Panc1 (cell line): ENCODE results near the gene SULT6B1. TPM values are rescaled to one million over a fixed set of nuclear protein-coding genes. Genes with fewer than 3 reads are reported as not detected.

Experiments
- ATAC-seq: fragments of 200-7000 bp; cut with Tn5 transposase; 2 replicates; pipeline ENCODE4 v1.9.1; 2020; ENCODE audit warnings: mild to moderate bottlenecking, moderate library complexity
- BruUV-seq: library from RNA; stranded (reverse); fragments of 400-500 nt; replicated peaks from 2 replicates; lab custom pipeline; 2021; lab: Mats Ljungman, UMichigan
- CTCF ChIA-PET: fragments of 300-600 bp; sonication (Branson Sonifier 250); formaldehyde crosslinking; loops from one replicate; lab custom pipeline; 2022; ENCODE audit warnings: antibody characterized with exemption; lab: Charles Lee
- POLR2A ChIA-PET: fragments of 300-600 bp; sonication (Branson Sonifier 250); formaldehyde crosslinking; loops from one replicate; lab custom pipeline; 2022; ENCODE audit warnings: antibody characterized with exemption; lab: Charles Lee
- DNase-seq: peaks from one replicate; pipeline ENCODE4 v3.0.0-alpha.2; 2010; ENCODE audit warnings: low read depth, low spot score
- H3K27ac ChIP-seq: 2 replicates; pipeline ENCODE4 v1.5.1; 2011; ENCODE audit warnings: mild to moderate bottlenecking, low read length, inconsistent platforms
- H3K27me3 ChIP-seq: fragments of 200-500 bp; sonication (Bioruptor generic); 2 replicates; pipeline ENCODE4 v1.6.0; 2014; ENCODE audit warnings: low read length, inconsistent platforms; ENCODE audit not compliant: control insufficient read depth, insufficient read depth
- H3K36me3 ChIP-seq: fragments of 200-500 bp; sonication (Bioruptor generic); 2 replicates; pipeline ENCODE4 v1.5.1; 2014; ENCODE audit warnings: inconsistent platforms, mild to moderate bottlenecking, low read length, moderate library complexity; ENCODE audit not compliant: control insufficient read depth, insufficient read depth
- H3K4me1 ChIP-seq: 2 replicates; pipeline ENCODE4 v1.5.1; 2011; ENCODE audit warnings: inconsistent platforms, mild to moderate bottlenecking, low read length, moderate library complexity; ENCODE audit not compliant: control insufficient read depth, insufficient read depth
- H3K4me3 ChIP-seq, 2 experiments: 2 replicates each; pipeline ENCODE4 v1.5.1; 2011 to 2012; ENCODE audit warnings: low read depth in 2 of 2, low read length in 2 of 2, mild to moderate bottlenecking in 2 of 2, inconsistent platforms in 1 of 2, moderate library complexity in 1 of 2
- H3K9me3 ChIP-seq: fragments of 200-500 bp; sonication (Bioruptor generic); 2 replicates; pipeline ENCODE4 v1.5.1; 2014; ENCODE audit warnings: low read depth, mild to moderate bottlenecking, inconsistent platforms, low read length, moderate library complexity; ENCODE audit not compliant: control insufficient read depth, insufficient read depth
- CTCF ChIP-seq: fragments of 450-650 bp; IDR thresholded peaks from 2 replicates; pipeline ENCODE4 v1.5.1; 2017; ENCODE audit warnings: mild to moderate bottlenecking
- POLR2AphosphoS5 ChIP-seq: IDR thresholded peaks from 2 replicates; pipeline ENCODE4 v1.6.1; 2012; ENCODE audit warnings: mild to moderate bottlenecking, low read depth, low read length, moderate library complexity
- REST ChIP-seq, 2 experiments: IDR thresholded peaks; 2 replicates each; pipeline ENCODE4 v1.6.1; 2011 to 2012; ENCODE audit warnings: low read depth in 2 of 2, control low read depth in 1 of 2, low read length in 1 of 2, mild to moderate bottlenecking in 1 of 2, moderate library complexity in 1 of 2; ENCODE audit not compliant: insufficient read depth in 1 of 2
- SIN3A ChIP-seq: IDR thresholded peaks from 2 replicates; pipeline ENCODE4 v1.6.1; 2012; ENCODE audit warnings: low read depth, mild to moderate bottlenecking, low read length, moderate library complexity, borderline replicate concordance; ENCODE audit not compliant: insufficient read depth
- TCF7L2 ChIP-seq: IDR thresholded peaks from 2 replicates; pipeline ENCODE4 v1.6.1; 2011; ENCODE audit warnings: mild to moderate bottlenecking, low read depth, low read length, inconsistent platforms
- in situ Hi-C: cut with HindIII; loops from 2 replicates; pipeline ENCODE4 v1.10.0; 2016; ENCODE audit warnings: low sequenced_read_pairs, low pct_unique_long_range_greater_than_20kb
- intact Hi-C: fragments of 100-400 bp; cut with micrococcal nuclease; formaldehyde crosslinking; loops from one replicate; pipeline ENCODE4 v1.10.0; 2022; ENCODE audit not compliant: unreplicated experiment
- total RNA-seq: library from RNA; stranded (reverse); gene quantifications from one replicate; pipeline ENCODE4 v1.2.1, GENCODE V29; 2021; ENCODE audit not compliant: unreplicated experiment

Gene SULT6B1
- total RNA-seq, 1 experiment from 2014 or later, result not detected

GRCh38 chr2:37192551-37192950 is 4.1 kb upstream of the SULT6B1 start:
- ChIA-PET POLR2A (no interaction called here), CTCF (no interaction called here)
- Histone ChIP-seq H3K9me3 (no peaks in the 10 kb centered on the region), H3K27me3 (no peaks in the 10 kb centered on the region), H3K4me1 (0 out of 2 replicates have a peak, but pooled peaks cover 4% of the 10 kb centered on the region), H3K27ac (no peak overlapping the region), H3K36me3 (no peaks in the 10 kb centered on the region; the same call in 1 of the 2 replicates), H3K4me3 (no peak overlapping the region)
- DNase-seq (no peak), ATAC-seq (no peak)
- intact Hi-C loops (no loop called here), in situ Hi-C loops (no loop called here)
- TF ChIP-seq REST (IDR thresholded peaks at IDR 0.05; ENCODE audit: insufficient read depth in 1 of 2, low read depth in 2 of 2, low read length in 1 of 2) (no peak), SIN3A (no peak), POLR2AphosphoS5 (no peak), CTCF (no peak), TCF7L2 (no peak)
- no TSS peak for BruUV-seq

- in situ Hi-C loops (no loop called here), intact Hi-C loops (no loop called here)
- ATAC-seq (no peak), DNase-seq (no peak)
- Histone ChIP-seq H3K4me1 (0 out of 2 replicates have a peak, but pooled peaks cover 4% of the 10 kb centered on the region), H3K36me3 (no peaks in the 10 kb centered on the region; the same call in 1 of the 2 replicates), H3K27ac (no peak overlapping the region), H3K4me3 (no peak overlapping the region), H3K9me3 (no peaks in the 10 kb centered on the region), H3K27me3 (no peaks in the 10 kb centered on the region)
- no TSS peak for BruUV-seq
- ChIA-PET CTCF (interaction anchor here (0.7 kb wide), 1 partner anchor 132 kb away, joined by 5 read pairs; no protein-coding TSS in a partner anchor), POLR2A (interaction anchor here (0.6 kb wide), 1 partner anchor 12 kb away, joined by 3 read pairs; no protein-coding TSS in a partner anchor)
- TF ChIP-seq TCF7L2 (no peak), CTCF (no peak), POLR2AphosphoS5 (no peak), SIN3A (no peak), REST (IDR thresholded peaks at IDR 0.05; ENCODE audit: insufficient read depth in 1 of 2, low read depth in 2 of 2, low read length in 1 of 2) (no peak)
These were observed 3.3 kb upstream of the SULT6B1 start for GRCh38 chr2:37191747-37192146.
